GM18526 (cell line): ENCODE results near the gene COPB2.

Experiments
- POLR2A ChIP-seq: IDR thresholded peaks from 3 replicates; pipeline ENCODE4 v1.6.1; 2011; ENCODE audit not compliant: insufficient read length; ENCODE audit errors: extremely low read depth

Gene COPB2

DNA sequence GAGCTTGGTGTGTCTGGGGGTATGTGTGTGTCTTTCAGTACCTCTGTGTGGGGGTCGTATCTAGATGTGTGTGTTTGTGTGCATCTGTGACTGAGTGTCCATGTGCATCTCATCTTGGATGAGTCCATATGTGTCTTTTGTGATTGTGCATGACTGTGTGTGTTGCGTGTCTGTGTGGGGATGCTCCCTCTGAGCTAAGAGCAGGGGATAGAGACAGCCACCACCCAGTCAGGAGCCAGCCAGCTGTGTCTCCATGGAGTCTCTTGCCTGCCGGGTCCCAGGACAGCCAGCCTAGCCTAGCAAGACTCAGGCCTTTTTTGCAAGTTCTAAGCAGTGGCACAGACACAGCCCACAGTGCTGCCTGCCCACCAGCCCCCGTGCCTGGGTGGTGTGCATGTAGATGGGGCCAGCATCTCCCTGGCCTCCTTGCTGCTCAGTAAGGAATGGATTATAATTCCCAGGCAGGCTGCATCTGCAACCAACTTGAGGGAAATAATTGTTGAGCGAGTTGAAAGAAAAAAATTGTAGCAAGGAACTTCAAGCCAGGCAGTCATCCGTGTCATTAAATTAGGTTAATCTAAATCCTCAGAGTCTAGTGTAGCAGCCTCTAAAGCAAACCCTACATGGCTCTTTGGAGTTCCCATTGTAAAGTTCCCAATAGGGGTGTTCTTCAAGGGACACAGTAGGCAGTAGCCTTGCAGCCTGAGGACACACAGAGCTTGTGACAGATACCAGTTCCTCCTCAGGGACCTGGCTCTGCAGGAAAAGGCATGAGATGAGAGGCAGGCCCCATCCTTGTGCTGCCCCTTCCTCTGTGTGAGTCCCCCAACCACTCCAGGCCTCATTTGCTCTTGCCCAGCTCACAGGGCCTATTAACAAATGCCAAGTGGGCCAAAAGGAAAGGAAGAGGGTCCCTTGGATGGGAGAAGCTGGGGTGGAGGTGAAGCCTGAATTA is 81.6 kb downstream of the COPB2 start:
- no peak for TF ChIP-seq POLR2A
